NCI-H524 treated with DMSO at 0.1 percent for 48 hours (cell line): ENCODE measurements around the gene TWIST1.

Source experiments
- DNase-seq: peaks from one replicate; lab custom pipeline; 2025; lab: John Stamatoyannopoulos, UW

The TWIST1 gene

GRCh38 chr7:19113002-19113350 lies 4.5 kb downstream of the TWIST1 start:
- no peak for DNase-seq

- no peak for DNase-seq
Observed at GRCh38 chr7:19112274-19113001, 5.0 kb downstream of the TWIST1 start.

GRCh38 chr7:19111474-19112273 lies 5.8 kb downstream of the TWIST1 start:
- DNase-seq, result no peak

- DNase-seq, result no peak
Observed at GRCh38 chr7:19110776-19111175, 6.7 kb downstream of the TWIST1 start.

- no peak for DNase-seq
Observed at GRCh38 chr7:19110026-19110730, 7.3 kb downstream of the TWIST1 start.

GRCh38 chr7:19109000-19109946 lies 8.2 kb downstream of the TWIST1 start:
- DNase-seq, result no peak

GRCh38 chr7:19107356-19108146 lies 9.9 kb downstream of the TWIST1 start:
- no peak for DNase-seq

- no peak for DNase-seq
Observed at GRCh38 chr7:19107081-19107355, 10.4 kb downstream of the TWIST1 start.

GRCh38 chr7:19106241-19107080 lies 11.0 kb downstream of the TWIST1 start:
- no peak for DNase-seq

GRCh38 chr7:19105546-19105945 lies 11.9 kb downstream of the TWIST1 start:
- no peak for DNase-seq

- DNase-seq, result no peak
Observed at GRCh38 chr7:19104811-19105210, 12.6 kb downstream of the TWIST1 start.

- DNase-seq, result no peak
Observed at GRCh38 chr7:19102884-19103283, 14.6 kb downstream of the TWIST1 start.

GRCh38 chr7:19101909-19102308 lies 15.5 kb downstream of the TWIST1 start:
- DNase-seq, result no peak

- no peak for DNase-seq
Observed at GRCh38 chr7:19101472-19101871, 16.0 kb downstream of the TWIST1 start.

GRCh38 chr7:19099924-19100323 lies 17.5 kb downstream of the TWIST1 start:
- no peak for DNase-seq

- DNase-seq, result no peak
Observed at GRCh38 chr7:19099194-19099593, 18.2 kb downstream of the TWIST1 start.

GRCh38 chr7:19098510-19098909 lies 18.9 kb downstream of the TWIST1 start:
- DNase-seq, result no peak

- no peak for DNase-seq
Observed at GRCh38 chr7:19097165-19098055, 20.0 kb downstream of the TWIST1 start.

GRCh38 chr7:19095353-19095860 lies 22.0 kb downstream of the TWIST1 start:
- DNase-seq, result no peak
